GM21576 (cell line): ENCODE data around the gene QRICH2.
A peak's percentile ranks its signal among the peaks of the same experiment; 100 is the strongest.
"Not testable (repeated sequence)": the region's sequence is repeated elsewhere in the genome, so short reads cannot be mapped to it uniquely, and the experiment has no call there.

Source experiments
- ATAC-seq: cut with Tn5 transposase; IDR thresholded peaks from one replicate; pipeline ENCODE4 v1.9.1; 2021; ENCODE audit warnings: mild to moderate bottlenecking, moderate library complexity; ENCODE audit not compliant: unreplicated experiment

Gene QRICH2

GRCh38 chr17:76267051-76267576, 41.0 kb downstream of the QRICH2 start:
- no peak for ATAC-seq

GRCh38 chr17:76266244-76266938, 41.7 kb downstream of the QRICH2 start:
- no peak for ATAC-seq

GRCh38 chr17:76265624-76266243, 42.3 kb downstream of the QRICH2 start:
- ATAC-seq, result no peak

GRCh38 chr17:76264755-76265623, 43.1 kb downstream of the QRICH2 start, which contains the start of gene UBALD2:
Gene UBALD2, plus strand, starts transcription at chr17:76265348. Its CDS starts 158 bp downstream, at chr17:76265506.
- peak; percentile 66 for ATAC-seq

- peak; percentile 2 for ATAC-seq
Measured at GRCh38 chr17:76264425-76264754, 43.7 kb downstream of the QRICH2 start.

- ATAC-seq, result no peak
Measured at GRCh38 chr17:76263896-76264295, 44.2 kb downstream of the QRICH2 start.

- ATAC-seq, result no peak
Measured at GRCh38 chr17:76262732-76263344, 45.2 kb downstream of the QRICH2 start.

GRCh38 chr17:76261421-76262215, 46.5 kb downstream of the QRICH2 start:
- no peak for ATAC-seq

GRCh38 chr17:76260669-76261068, 47.4 kb downstream of the QRICH2 start:
- ATAC-seq, result no peak

- no peak for ATAC-seq
Measured at GRCh38 chr17:76260220-76260619, 47.9 kb downstream of the QRICH2 start.

- not testable (repeated sequence) for ATAC-seq
Measured at GRCh38 chr17:76256430-76257050, 51.5 kb downstream of the QRICH2 start.

- ATAC-seq, result no peak
Measured at GRCh38 chr17:76255801-76256429, 52.2 kb downstream of the QRICH2 start.

GRCh38 chr17:76254275-76254674, 53.8 kb downstream of the QRICH2 start:
- no peak for ATAC-seq

GRCh38 chr17:76253841-76254240, 54.2 kb downstream of the QRICH2 start:
- ATAC-seq, result no peak

- not testable (repeated sequence) for ATAC-seq
Measured at GRCh38 chr17:76252967-76253766, 54.9 kb downstream of the QRICH2 start.

- ATAC-seq, result peak; percentile 49
Measured at GRCh38 chr17:76252040-76252954, 55.8 kb downstream of the QRICH2 start.

GRCh38 chr17:76251478-76252039, 56.5 kb downstream of the QRICH2 start:
- no peak for ATAC-seq
